Measurements from ENCODE around the gene TNMD. TPM values are rescaled to one million over a fixed set of nuclear protein-coding genes. Genes with fewer than 3 reads are reported as not detected.

TNMD gene
- total and polyA plus RNA-seq, 11 donors, result 0.08 to 1.5 (median 0.37) TPM; not detected in 5

- DNase-seq (no peak), ATAC-seq (no peak)
- no peaks in the 10 kb centered on the region for H3K9me3 ChIP-seq
- peaks cover 0 to 53% (median 0%) of the 10 kb centered on the region in 9 donors for H3K27me3 ChIP-seq
- intact Hi-C loops (cut with DNase I), result no loop called here
- no peak overlapping the region for H3K4me3 ChIP-seq
- no peaks in the 10 kb centered on the region for H3K36me3 ChIP-seq
- WGBS, 4 donors, result 43 to 70% (median 53%) methylated on average over 3 of the region's 3 CpGs
- H3K4me1 ChIP-seq, result peaks cover 0 to 6% (median 0%) of the 10 kb centered on the region in 12 donors
- TF ChIP-seq POLR2A (IDR thresholded peaks at IDR 0.05) (no peak), CTCF (IDR thresholded peaks at IDR 0.05) (no peak)
- H3K27ac ChIP-seq, result no peak overlapping the region
Observed at GRCh38 chrX:100642290-100642689, 57.6 kb downstream of the TNMD start.

- WGBS, 4 donors, result 80 to 94% (median 90%) methylated on average over 11 of the region's 11 CpGs
Observed at GRCh38 chrX:100643212-100643611, 58.5 kb downstream of the TNMD start.

GRCh38 chrX:100643956-100644860 is 59.5 kb downstream of the TNMD start, which contains the start of gene SRPX2:
TSS of gene SRPX2 (plus strand) at chrX:100644199. CDS start at chrX:100646323, 2,124 bp downstream.
- DNase-seq (peak in 4 of 5 donors; percentile 17 to 58 (median 40)), ATAC-seq (peak; percentile 70 to 91 (median 86))
- H3K27ac ChIP-seq, result peak within 1 kb of the TSS in 10 of 12 donors; percentile 16 to 88 (median 52)
- H3K9me3 ChIP-seq, result no peaks in the 10 kb centered on the region
- peaks cover 0 to 24% (median 0%) of the 10 kb centered on the region in 12 donors for H3K4me1 ChIP-seq
- TF ChIP-seq POLR2A (IDR thresholded peaks at IDR 0.05) (no peak), CTCF (IDR thresholded peaks at IDR 0.05) (no peak)
- H3K4me3 ChIP-seq, result peak within 1 kb of the TSS in 11 of 12 donors; percentile 8 to 53 (median 35)
- WGBS, 4 donors, result 38 to 52% (median 48%) methylated on average over 11 of the region's 11 CpGs
- H3K36me3 ChIP-seq, result no peaks in the 10 kb centered on the region
- peaks cover 0 to 41% (median 0%) of the 10 kb centered on the region in 9 donors for H3K27me3 ChIP-seq
- intact Hi-C loops (cut with DNase I), result no loop called here

More at GRCh38 chrX:100643212-100643611, 58.5 kb downstream of the TNMD start:
- TF ChIP-seq CTCF (IDR thresholded peaks at IDR 0.05) (no peak), POLR2A (IDR thresholded peaks at IDR 0.05) (no peak)
- Histone ChIP-seq H3K4me3 (no peak overlapping the region), H3K27ac (peak overlapping the region in 6 of 12 donors; percentile 40 to 63 (median 52)), H3K36me3 (no peaks in the 10 kb centered on the region), H3K4me1 (peaks cover 0 to 15% (median 0%) of the 10 kb centered on the region in 12 donors), H3K9me3 (no peaks in the 10 kb centered on the region), H3K27me3 (peaks cover 0 to 50% (median 0%) of the 10 kb centered on the region in 9 donors)
- intact Hi-C loops (cut with DNase I), result no loop called here
- no peak for ATAC-seq
- no peak for DNase-seq

- H3K27ac ChIP-seq, result peak overlapping the region in 8 of 12 donors; percentile 38 to 88 (median 55)
Observed at GRCh38 chrX:100645106-100645505, 60.4 kb downstream of the TNMD start.

More at GRCh38 chrX:100645106-100645505, 60.4 kb downstream of the TNMD start:
- WGBS, 4 donors, result 59 to 79% (median 70%) methylated on average over 4 of the region's 4 CpGs
- DNase-seq, result no peak
- H3K36me3 ChIP-seq, result no peaks in the 10 kb centered on the region
- intact Hi-C loops (cut with DNase I), result no loop called here
- H3K9me3 ChIP-seq, result no peaks in the 10 kb centered on the region
- H3K27me3 ChIP-seq, result peaks cover 0 to 35% (median 0%) of the 10 kb centered on the region in 9 donors
- no peak for ATAC-seq
- H3K4me1 ChIP-seq, result peaks cover 0 to 26% (median 0%) of the 10 kb centered on the region in 12 donors
- TF ChIP-seq CTCF (IDR thresholded peaks at IDR 0.05) (no peak), POLR2A (IDR thresholded peaks at IDR 0.05) (no peak)
- peak overlapping the region in 10 of 12 donors; percentile 17 to 53 (median 36) for H3K4me3 ChIP-seq
